GM20431 (cell line): ENCODE data around the gene OSBPL7.
"Not testable (repeated sequence)": the region's sequence is repeated elsewhere in the genome, so short reads cannot be mapped to it uniquely, and the experiment has no call there.

Experiments used
- in situ Hi-C: fragments of 300-500 bp; cut with MseI, MboI; formaldehyde crosslinking; loops from one replicate; pipeline ENCODE4 v1.15.0; 2020; ENCODE audit warnings: low sequenced_read_pairs; ENCODE audit not compliant: unreplicated experiment

OSBPL7 gene

GRCh38 chr17:47776330-47777197, 45.0 kb downstream of the OSBPL7 start:
- in situ Hi-C loops: no loop called here

GRCh38 chr17:47774987-47775580, 46.5 kb downstream of the OSBPL7 start:
- in situ Hi-C loops: no loop called here

GRCh38 chr17:47774331-47774730, 47.3 kb downstream of the OSBPL7 start:
- in situ Hi-C loops: no loop called here

- in situ Hi-C loops: not testable (repeated sequence)
These were observed 47.9 kb downstream of the OSBPL7 start for GRCh38 chr17:47773649-47774048.

- in situ Hi-C loops: no loop called here
These were observed 57.5 kb downstream of the OSBPL7 start for GRCh38 chr17:47763913-47764582.

- in situ Hi-C loops: no loop called here
These were observed 58.9 kb downstream of the OSBPL7 start for GRCh38 chr17:47762728-47763127.

- in situ Hi-C loops: no loop called here
These were observed 61.0 kb downstream of the OSBPL7 start for GRCh38 chr17:47760409-47761140.

- in situ Hi-C loops: no loop called here
These were observed 64.2 kb downstream of the OSBPL7 start for GRCh38 chr17:47757386-47757785.
